H54 (cell line): ENCODE results near the gene PIEZO2.

Experiments used
- DNase-seq: peaks from one replicate; pipeline ENCODE4 v3.0.0; 2011; ENCODE audit warnings: low spot score, mixed read lengths; ENCODE audit not compliant: insufficient read length
- FAIRE-seq: peaks from 3 replicates; lab custom pipeline; 2011; peaks lifted over from hg19 to GRCh38; lab: Jason Lieb, UNC
- POLR2A ChIP-seq: IDR thresholded peaks from 2 replicates; pipeline ENCODE4 v1.6.1; 2011; ENCODE audit warnings: low read depth, mild to moderate bottlenecking, low read length

Gene PIEZO2

GRCh38 chr18:11051462-11051861, 97.9 kb downstream of the PIEZO2 start:
- no peak for DNase-seq
- no peak for FAIRE-seq
- no peak for TF ChIP-seq POLR2A

GRCh38 chr18:11050966-11051365, 98.4 kb downstream of the PIEZO2 start:
- no peak for TF ChIP-seq POLR2A
- DNase-seq (no peak), FAIRE-seq (no peak)

GRCh38 chr18:11047817-11048216, 101.6 kb downstream of the PIEZO2 start:
- FAIRE-seq: no peak
- DNase-seq: no peak
- TF ChIP-seq POLR2A: no peak

- no peak for TF ChIP-seq POLR2A
- peak; percentile 36 for DNase-seq
- peak; percentile 88 for FAIRE-seq
Observed at GRCh38 chr18:11047156-11047555, 102.2 kb downstream of the PIEZO2 start.

- no peak for TF ChIP-seq POLR2A
- DNase-seq (no peak), FAIRE-seq (no peak)
Observed at GRCh38 chr18:11046140-11046539, 103.2 kb downstream of the PIEZO2 start.

- DNase-seq (no peak), FAIRE-seq (no peak)
- no peak for TF ChIP-seq POLR2A
Observed at GRCh38 chr18:11043694-11044093, 105.7 kb downstream of the PIEZO2 start.

GRCh38 chr18:11042247-11042646, 107.1 kb downstream of the PIEZO2 start:
- TF ChIP-seq POLR2A: no peak
- FAIRE-seq: no peak
- DNase-seq: no peak

- FAIRE-seq (peak; percentile 91), DNase-seq (peak; percentile 26)
- TF ChIP-seq POLR2A: no peak
Observed at GRCh38 chr18:11040823-11041656, 108.3 kb downstream of the PIEZO2 start.

GRCh38 chr18:11040359-11040758, 109.0 kb downstream of the PIEZO2 start:
- TF ChIP-seq POLR2A: no peak
- FAIRE-seq: no peak
- DNase-seq: no peak

- FAIRE-seq (no peak), DNase-seq (no peak)
- TF ChIP-seq POLR2A: no peak
Observed at GRCh38 chr18:11037533-11038240, 111.7 kb downstream of the PIEZO2 start.

- no peak for TF ChIP-seq POLR2A
- no peak for DNase-seq
- peak; percentile 45 for FAIRE-seq
Observed at GRCh38 chr18:11035814-11036495, 113.4 kb downstream of the PIEZO2 start.

- FAIRE-seq (no peak), DNase-seq (no peak)
- no peak for TF ChIP-seq POLR2A
Observed at GRCh38 chr18:11035376-11035775, 114.0 kb downstream of the PIEZO2 start.

- FAIRE-seq: peak; percentile 85
- no peak for DNase-seq
- no peak for TF ChIP-seq POLR2A
Observed at GRCh38 chr18:11034884-11035283, 114.5 kb downstream of the PIEZO2 start.

GRCh38 chr18:11033503-11033902, 115.9 kb downstream of the PIEZO2 start:
- no peak for TF ChIP-seq POLR2A
- FAIRE-seq (no peak), DNase-seq (no peak)
